Fibroblast of lung (primary cell): Measurements from ENCODE around the gene BTBD2.

Experiments used
- EZH2 ChIP-seq: IDR thresholded peaks from 2 replicates; pipeline ENCODE4 v1.5.1; 2012; ENCODE audit warnings: low read length, control low read depth, mild to moderate bottlenecking; ENCODE audit errors: missing control alignments
- TF ChIP-seq, protein P1 (sequence below), 2 donors: IDR thresholded peaks in 1 of 2; conservative IDR thresholded peaks in 1 of 2; 1 replicate in 1 of 2; 2 replicates in 1 of 2; pipeline ENCODE4 v1.5.1; 2011 to 2012; ENCODE audit warnings: low read length in 2 of 2, control low read depth in 1 of 2, inconsistent platforms in 1 of 2, low read depth in 1 of 2, mild to moderate bottlenecking in 1 of 2

DNA sequence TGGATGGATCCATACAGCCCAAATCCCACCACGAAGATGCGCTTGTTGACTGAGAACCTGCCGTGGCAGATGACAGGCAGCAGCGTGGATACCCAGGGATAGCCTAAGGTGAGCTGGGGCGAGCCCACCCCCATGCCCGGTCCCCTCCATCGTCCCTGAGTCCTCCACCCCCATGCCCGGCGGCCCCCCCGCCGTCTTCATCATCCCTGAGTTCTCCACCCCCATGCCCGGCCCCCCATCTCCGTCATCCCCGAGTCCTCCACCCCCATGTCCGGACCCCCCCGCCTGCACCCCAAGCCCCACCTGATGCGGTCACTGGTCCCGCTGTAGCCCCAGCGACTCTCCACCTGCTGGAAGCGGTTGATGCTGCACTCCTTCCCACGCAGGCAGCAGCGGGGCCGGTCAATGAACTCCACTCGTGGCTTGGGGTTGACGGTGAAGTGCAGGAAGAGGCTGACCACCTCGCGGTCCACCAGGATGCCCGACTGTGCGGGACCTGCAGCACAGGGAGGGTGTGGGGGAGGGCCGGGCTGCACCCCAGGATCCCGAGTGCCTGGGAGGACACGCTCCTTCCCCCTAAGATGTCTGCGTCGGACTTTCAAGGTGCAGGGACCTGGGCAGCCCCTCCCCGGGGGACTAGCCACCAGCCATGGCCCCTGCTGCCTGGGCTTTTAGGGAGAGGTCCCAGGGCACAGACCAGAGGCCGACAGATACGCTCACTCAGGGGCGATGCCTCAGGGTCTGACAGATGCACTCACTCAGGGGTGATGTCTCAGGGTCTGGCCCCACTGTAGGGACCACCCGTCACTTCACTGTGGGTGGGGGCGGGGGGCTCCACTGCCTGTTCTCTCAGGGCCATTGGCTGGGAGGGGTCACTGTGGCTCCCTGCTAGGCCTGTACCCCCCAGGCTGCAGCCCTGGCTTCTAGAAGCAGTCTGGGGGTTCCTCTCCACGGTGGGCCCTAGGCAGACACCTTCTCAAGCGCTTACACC, 28.0 kb downstream of the BTBD2 start:
- TF ChIP-seq, protein P1, sequence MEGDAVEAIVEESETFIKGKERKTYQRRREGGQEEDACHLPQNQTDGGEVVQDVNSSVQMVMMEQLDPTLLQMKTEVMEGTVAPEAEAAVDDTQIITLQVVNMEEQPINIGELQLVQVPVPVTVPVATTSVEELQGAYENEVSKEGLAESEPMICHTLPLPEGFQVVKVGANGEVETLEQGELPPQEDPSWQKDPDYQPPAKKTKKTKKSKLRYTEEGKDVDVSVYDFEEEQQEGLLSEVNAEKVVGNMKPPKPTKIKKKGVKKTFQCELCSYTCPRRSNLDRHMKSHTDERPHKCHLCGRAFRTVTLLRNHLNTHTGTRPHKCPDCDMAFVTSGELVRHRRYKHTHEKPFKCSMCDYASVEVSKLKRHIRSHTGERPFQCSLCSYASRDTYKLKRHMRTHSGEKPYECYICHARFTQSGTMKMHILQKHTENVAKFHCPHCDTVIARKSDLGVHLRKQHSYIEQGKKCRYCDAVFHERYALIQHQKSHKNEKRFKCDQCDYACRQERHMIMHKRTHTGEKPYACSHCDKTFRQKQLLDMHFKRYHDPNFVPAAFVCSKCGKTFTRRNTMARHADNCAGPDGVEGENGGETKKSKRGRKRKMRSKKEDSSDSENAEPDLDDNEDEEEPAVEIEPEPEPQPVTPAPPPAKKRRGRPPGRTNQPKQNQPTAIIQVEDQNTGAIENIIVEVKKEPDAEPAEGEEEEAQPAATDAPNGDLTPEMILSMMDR (conservative IDR thresholded peaks at IDR 0.05 in 1 of 2, IDR thresholded peaks at IDR 0.05 in 1 of 2; ENCODE audit: low read depth in 1 of 2, low read length in 2 of 2), result no peak
- no peak for TF ChIP-seq EZH2
